Body of pancreas (tissue), 4 donors: Measurements from ENCODE around the gene SFXN5. TPM values are rescaled to one million over a fixed set of nuclear protein-coding genes. Genes with fewer than 3 reads are reported as not detected.
A peak's percentile ranks its signal among the peaks of the same experiment; 100 is the strongest.
"Not testable (repeated sequence)": the region's sequence is repeated elsewhere in the genome, so short reads cannot be mapped to it uniquely, and the experiment has no call there.

Experiments used
- ATAC-seq: fragments of 150-250 bp; one replicate; pipeline ENCODE4 v1.9.1; 2016
- DNase-seq, 4 donors: peaks; one replicate each; pipeline ENCODE4 v3.0.0-alpha.2; 2019
- H3K27ac ChIP-seq, 4 donors: fragments of 200-600 bp; sonication (generic); 1 replicate in 3 of 4; 2 replicates in 1 of 4; pipeline versions ENCODE4 v1.5.1 to v1.6.1; 2016 to 2019; ENCODE audit warnings: mild to moderate bottlenecking in 1 of 4, mixed read lengths in 1 of 4, moderate library complexity in 1 of 4
- H3K27me3 ChIP-seq, 2 donors: fragments of 200-600 bp; sonication (generic); one replicate each; pipeline ENCODE4 v1.6.0; 2016; ENCODE audit warnings: mild to moderate bottlenecking in 1 of 2
- H3K36me3 ChIP-seq, 2 donors: fragments of 200-600 bp; sonication (generic); replicated peaks in 1 of 2; 2 replicates each; pipeline ENCODE4 v1.5.1; 2016; ENCODE audit warnings: low read depth in 2 of 2; ENCODE audit not compliant: insufficient read depth in 1 of 2
- H3K4me1 ChIP-seq: fragments of 200-600 bp; sonication (generic); one replicate; pipeline ENCODE4 v1.6.0; 2016
- H3K4me3 ChIP-seq, 2 donors: fragments of 200-600 bp; sonication (generic); 1 replicate in 1 of 2; 2 replicates in 1 of 2; pipeline ENCODE4 v1.5.1; 2016 to 2019
- H3K9me3 ChIP-seq, 3 donors: fragments of 200-600 bp; sonication (generic); 1 replicate in 2 of 3; 2 replicates in 1 of 3; pipeline ENCODE4 v1.5.1; 2016
- POLR2A ChIP-seq, 3 donors: fragments of 450-650 bp; IDR thresholded peaks; one replicate each; pipeline ENCODE4 v1.6.1; 2016; ENCODE audit warnings: antibody characterized with exemption in 3 of 3, mild to moderate bottlenecking in 2 of 3
- WGBS, 2 donors: methylation state at CpG; one replicate each; pipeline ENCODE4 v1.1.5; 2017; 5-methylcytosine and 5-hydroxymethylcytosine counted together
- intact Hi-C: fragments of 100-400 bp; cut with DNase I; formaldehyde crosslinking; loops from one replicate; pipeline ENCODE4 v1.15.1; 2023
- total RNA-seq, 2 donors: library from RNA; depleted of rRNA; stranded (reverse); fragments of >200 nt; gene quantifications; one replicate each; pipeline ENCODE4 v1.1.0, GENCODE V29; 2016
- TF ChIP-seq, protein P1 (sequence below), 7 experiments: fragments of 450-650 bp in 4 of 7; fragments of 200-600 bp in 3 of 7; sonication (generic) in 3 of 7; IDR thresholded peaks; one replicate each; pipeline ENCODE4 v1.5.1; 2016 to 2019; ENCODE audit warnings: antibody characterized with exemption in 7 of 7

Gene SFXN5, protein sequence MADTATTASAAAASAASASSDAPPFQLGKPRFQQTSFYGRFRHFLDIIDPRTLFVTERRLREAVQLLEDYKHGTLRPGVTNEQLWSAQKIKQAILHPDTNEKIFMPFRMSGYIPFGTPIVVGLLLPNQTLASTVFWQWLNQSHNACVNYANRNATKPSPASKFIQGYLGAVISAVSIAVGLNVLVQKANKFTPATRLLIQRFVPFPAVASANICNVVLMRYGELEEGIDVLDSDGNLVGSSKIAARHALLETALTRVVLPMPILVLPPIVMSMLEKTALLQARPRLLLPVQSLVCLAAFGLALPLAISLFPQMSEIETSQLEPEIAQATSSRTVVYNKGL
- total RNA-seq = 1 to 10 TPM; 4.3 to 5.4 TPM

DNA sequence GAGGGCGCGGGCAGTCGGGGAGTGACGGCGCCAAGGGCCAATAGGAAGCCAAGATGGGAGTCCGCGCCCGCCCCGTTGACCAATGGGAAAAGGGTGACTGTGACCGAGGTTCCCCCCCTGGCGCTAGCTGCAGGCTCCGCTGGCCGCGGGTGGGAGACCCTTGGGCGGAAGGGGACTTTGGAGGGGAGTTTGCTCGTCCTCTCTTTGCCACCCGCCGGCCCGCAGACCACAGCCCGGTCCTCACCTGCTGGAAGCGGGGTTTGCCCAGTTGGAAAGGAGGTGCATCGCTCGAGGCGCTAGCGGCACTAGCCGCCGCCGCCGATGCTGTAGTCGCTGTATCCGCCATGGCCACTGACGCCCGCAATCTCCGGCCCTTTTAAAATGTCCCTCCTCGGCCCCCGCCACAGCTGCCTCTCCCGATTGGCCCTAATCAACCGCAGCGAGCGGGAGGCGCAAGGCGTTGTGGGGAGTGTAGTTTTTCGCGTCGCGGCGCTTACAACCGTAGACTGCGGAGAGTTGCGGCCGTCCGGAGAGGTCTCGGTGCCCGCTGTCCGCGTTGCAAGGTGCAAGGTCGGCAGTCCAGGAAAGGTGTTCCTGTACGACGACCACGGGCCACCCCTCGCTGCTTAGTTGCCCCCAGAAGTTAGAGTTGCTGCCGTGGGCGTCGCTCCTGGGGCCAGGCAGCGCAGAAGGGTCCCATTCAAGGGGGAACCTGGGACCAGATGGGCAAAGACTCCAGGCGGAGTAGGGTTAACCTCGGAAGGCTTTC lies at the start of gene SFXN5:
Gene SFXN5, minus strand, starts transcription at position 353 of the 769 bp plus-strand sequence. Its CDS starts 7 bp downstream, at position 346.
- H3K4me3 ChIP-seq = peak within 1 kb of the TSS; percentile 70 to 85
- 0 to 2% methylated on average over 13 to 67 of the region's 67 CpGs for WGBS, 2 donors
- ATAC-seq (peak; percentile 96), DNase-seq (peak; percentile 97 to 98 (median 98))
- no peaks in the 10 kb centered on the region for H3K36me3 ChIP-seq
- no peaks in the 10 kb centered on the region for H3K9me3 ChIP-seq
- no peaks in the 10 kb centered on the region for H3K27me3 ChIP-seq
- H3K27ac ChIP-seq = peak within 1 kb of the TSS; percentile 87 to 96 (median 90)
- TF ChIP-seq POLR2A (IDR thresholded peaks at IDR 0.05) = peak in 2 of 3 donors; percentile 81 to 90
- TF ChIP-seq, protein P1, sequence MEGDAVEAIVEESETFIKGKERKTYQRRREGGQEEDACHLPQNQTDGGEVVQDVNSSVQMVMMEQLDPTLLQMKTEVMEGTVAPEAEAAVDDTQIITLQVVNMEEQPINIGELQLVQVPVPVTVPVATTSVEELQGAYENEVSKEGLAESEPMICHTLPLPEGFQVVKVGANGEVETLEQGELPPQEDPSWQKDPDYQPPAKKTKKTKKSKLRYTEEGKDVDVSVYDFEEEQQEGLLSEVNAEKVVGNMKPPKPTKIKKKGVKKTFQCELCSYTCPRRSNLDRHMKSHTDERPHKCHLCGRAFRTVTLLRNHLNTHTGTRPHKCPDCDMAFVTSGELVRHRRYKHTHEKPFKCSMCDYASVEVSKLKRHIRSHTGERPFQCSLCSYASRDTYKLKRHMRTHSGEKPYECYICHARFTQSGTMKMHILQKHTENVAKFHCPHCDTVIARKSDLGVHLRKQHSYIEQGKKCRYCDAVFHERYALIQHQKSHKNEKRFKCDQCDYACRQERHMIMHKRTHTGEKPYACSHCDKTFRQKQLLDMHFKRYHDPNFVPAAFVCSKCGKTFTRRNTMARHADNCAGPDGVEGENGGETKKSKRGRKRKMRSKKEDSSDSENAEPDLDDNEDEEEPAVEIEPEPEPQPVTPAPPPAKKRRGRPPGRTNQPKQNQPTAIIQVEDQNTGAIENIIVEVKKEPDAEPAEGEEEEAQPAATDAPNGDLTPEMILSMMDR (IDR thresholded peaks at IDR 0.05) = peak in 6 of 7 experiments; percentile 20 to 51 (median 31)
- intact Hi-C loops = no loop called here
- H3K4me1 ChIP-seq = peaks cover 18% of the 10 kb centered on the region

DNA sequence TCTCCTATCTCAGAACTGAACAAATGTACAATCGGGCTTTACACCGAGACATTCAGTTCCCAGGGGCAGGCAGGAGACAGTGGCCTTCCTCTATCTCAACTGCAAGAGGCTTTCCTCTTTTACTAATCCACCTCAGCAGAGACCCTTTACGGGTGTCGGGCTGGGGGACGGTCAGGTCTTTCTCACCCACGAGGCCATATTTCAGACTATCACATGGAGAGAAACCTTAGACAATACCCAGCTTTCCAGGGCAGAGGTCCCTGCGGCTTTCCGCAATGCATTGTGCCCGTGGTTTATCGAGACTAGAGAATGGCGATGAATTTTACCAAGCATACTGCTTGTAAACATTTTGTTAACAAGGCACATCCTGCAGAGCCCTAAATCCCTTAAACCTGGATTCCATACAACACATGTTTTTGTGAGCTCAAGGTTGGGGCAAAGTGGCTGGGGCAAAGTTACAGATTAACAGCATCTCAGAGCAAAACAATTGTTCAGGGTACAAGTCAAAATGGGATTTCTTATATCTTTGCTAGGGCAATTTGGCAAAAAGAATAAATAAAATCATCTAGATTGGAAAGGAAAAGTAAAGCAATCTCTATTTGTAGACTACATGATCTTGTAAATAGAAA lies 48.2 kb upstream of the SFXN5 start:
- H3K36me3 ChIP-seq, H3K27me3 ChIP-seq, H3K4me1 ChIP-seq, intact Hi-C loops, H3K9me3 ChIP-seq, DNase-seq, ATAC-seq, H3K4me3 ChIP-seq: not testable (repeated sequence)
- 66 to 69% methylated on average over 9 to 11 of the region's 11 CpGs for WGBS, 2 donors
- peak overlapping the region in 1 of 4 donors; percentile 28 for H3K27ac ChIP-seq

DNA sequence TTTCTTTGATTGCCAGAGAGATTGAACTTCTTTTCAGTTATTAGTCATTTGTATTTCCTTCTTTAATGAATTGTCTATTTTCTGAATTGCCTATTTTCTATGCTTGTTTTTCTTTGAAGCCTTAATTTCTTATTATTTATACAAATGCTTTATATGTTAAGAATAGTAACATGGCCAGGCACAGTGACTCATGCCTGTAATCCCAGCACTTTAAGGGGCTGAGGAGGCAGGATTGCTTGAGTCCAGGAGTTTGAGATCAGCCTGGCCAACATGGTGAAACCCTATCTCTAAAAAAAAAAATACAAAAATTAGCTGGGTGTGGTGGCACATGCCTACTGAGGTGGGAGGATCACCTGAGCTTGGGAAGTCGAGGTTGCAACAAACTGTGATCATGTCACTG lies 45.9 kb upstream of the SFXN5 start:
- TF ChIP-seq, protein P1 (IDR thresholded peaks at IDR 0.05) = no peak
- no peak for TF ChIP-seq POLR2A (IDR thresholded peaks at IDR 0.05)

DNA sequence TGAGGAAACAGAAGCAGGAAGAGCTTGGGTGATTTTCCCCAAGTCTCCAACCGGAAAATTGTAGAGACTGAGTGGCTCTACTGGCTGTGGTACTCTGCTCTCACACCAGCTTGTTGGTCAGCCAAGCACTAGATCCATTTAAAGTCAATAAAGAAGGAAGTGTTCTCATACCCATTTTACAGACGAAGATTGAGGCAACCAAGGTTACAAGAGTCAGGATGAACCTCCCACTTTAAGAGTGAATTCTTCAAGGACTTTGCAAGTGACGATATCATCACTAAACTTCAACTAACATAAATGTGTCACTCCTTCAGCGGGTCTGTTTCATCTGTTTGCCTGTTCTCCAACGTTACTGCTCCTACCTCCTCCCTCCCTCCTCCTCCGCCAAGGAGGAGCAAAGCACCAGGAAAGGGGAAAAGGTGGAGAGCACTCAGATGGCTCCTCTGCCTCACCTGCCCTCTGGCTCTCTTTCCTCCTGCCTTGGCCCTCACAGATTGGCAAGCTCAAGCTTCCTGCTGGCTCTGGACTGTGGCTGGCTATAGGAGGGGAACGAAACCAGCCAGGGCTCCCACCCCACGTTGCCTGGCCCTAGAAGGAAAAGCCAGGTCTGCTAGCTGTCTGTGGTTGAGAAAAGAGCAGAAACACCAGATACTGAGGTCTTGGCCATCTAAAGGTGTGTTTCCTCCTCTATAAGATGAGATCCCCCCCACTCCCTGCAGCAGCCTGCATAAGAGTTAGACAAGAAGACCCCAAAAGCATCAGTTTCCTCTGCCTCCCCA lies 44.9 kb upstream of the SFXN5 start:
- no peaks in the 10 kb centered on the region for H3K9me3 ChIP-seq
- H3K27me3 ChIP-seq = no peaks in the 10 kb centered on the region
- TF ChIP-seq, protein P1 (IDR thresholded peaks at IDR 0.05) = no peak
- no peak for TF ChIP-seq POLR2A (IDR thresholded peaks at IDR 0.05)
- intact Hi-C loops = no loop called here
- ATAC-seq (no peak), DNase-seq (no peak)
- no peak overlapping the region for H3K4me3 ChIP-seq
- WGBS, 2 donors = 77 to 78% methylated on average over 8 of the region's 8 CpGs
- H3K36me3 ChIP-seq = no peaks in the 10 kb centered on the region
- H3K4me1 ChIP-seq = peaks cover 6% of the 10 kb centered on the region
- H3K27ac ChIP-seq = no peak overlapping the region

More for the DNA sequence above, 45.9 kb upstream of the SFXN5 start:
- Histone ChIP-seq H3K27ac (no peak overlapping the region), H3K4me1 (no peaks in the 10 kb centered on the region), H3K4me3 (no peak overlapping the region), H3K36me3 (no peaks in the 10 kb centered on the region), H3K9me3 (no peaks in the 10 kb centered on the region), H3K27me3 (no peaks in the 10 kb centered on the region)
- ATAC-seq (no peak), DNase-seq (no peak)
- intact Hi-C loops = no loop called here
- 71 to 91% methylated on average over 1 of the region's 1 CpG for WGBS, 2 donors
